Stimulated activated CD8-positive, alpha-beta memory T cell treated with anti-CD3 and anti-CD28 coated beads, Interleukin-2, amount 100 ng/mL, for 48 hours (primary cell): ENCODE measurements around the gene RAB9A.

Experiments used
- DNase-seq, 2 donors: peaks; one replicate each; pipeline ENCODE4 v3.0.0-alpha.2; 2020; ENCODE audit warnings: low read depth in 2 of 2

Gene RAB9A

DNA sequence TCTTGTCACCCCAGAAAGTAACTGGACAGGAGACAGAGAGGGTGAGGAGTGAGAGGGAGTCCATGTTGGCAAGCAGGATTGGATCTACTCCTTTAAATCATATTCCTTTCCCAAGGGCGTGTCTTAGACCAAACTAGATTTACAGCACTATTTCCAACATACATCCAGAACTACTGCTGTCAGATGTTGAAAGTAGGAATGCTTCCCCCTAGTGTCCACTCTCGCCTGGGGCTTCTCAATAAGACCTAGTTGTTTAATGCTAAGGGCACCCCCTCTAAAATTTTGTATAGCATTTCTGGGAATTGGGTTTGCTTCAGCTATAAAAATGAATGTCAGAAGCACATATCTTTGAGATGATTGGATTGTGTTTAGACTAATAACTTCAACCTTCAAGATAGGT, 58.9 kb downstream of the RAB9A start:
- DNase-seq = no peak

- no peak for DNase-seq
Observed at GRCh38 chrX:13748486-13748885, 59.6 kb downstream of the RAB9A start.

- no peak for DNase-seq
Observed at GRCh38 chrX:13750204-13750603, 61.3 kb downstream of the RAB9A start.

- DNase-seq = no peak
Observed at GRCh38 chrX:13750812-13751211, 61.9 kb downstream of the RAB9A start.

GRCh38 chrX:13752141-13752540, 63.2 kb downstream of the RAB9A start:
- no peak for DNase-seq

GRCh38 chrX:13752646-13753045, 63.7 kb downstream of the RAB9A start:
- DNase-seq = no peak

- no peak for DNase-seq
Observed at GRCh38 chrX:13754765-13755164, 65.8 kb downstream of the RAB9A start.

- no peak for DNase-seq
Observed at GRCh38 chrX:13755254-13755653, 66.3 kb downstream of the RAB9A start.

DNA sequence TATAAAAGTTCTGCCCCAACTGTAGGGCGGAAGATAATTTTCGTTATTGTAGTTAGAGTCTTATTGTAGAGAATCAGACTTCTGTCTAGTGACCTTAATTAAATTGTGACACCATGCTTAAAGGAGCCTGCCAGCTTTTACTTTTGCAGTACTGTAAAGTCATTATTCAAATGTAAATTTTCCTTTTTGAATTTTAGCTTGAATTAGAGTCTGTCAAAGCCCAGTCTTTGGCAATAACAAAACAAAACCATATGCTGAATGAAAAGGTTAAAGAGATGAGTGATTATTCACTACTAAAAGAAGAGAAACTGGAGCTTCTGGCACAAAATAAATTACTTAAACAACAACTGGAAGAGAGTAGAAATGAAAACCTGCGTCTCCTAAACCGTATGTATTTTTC, 67.5 kb downstream of the RAB9A start:
- no peak for DNase-seq

DNA sequence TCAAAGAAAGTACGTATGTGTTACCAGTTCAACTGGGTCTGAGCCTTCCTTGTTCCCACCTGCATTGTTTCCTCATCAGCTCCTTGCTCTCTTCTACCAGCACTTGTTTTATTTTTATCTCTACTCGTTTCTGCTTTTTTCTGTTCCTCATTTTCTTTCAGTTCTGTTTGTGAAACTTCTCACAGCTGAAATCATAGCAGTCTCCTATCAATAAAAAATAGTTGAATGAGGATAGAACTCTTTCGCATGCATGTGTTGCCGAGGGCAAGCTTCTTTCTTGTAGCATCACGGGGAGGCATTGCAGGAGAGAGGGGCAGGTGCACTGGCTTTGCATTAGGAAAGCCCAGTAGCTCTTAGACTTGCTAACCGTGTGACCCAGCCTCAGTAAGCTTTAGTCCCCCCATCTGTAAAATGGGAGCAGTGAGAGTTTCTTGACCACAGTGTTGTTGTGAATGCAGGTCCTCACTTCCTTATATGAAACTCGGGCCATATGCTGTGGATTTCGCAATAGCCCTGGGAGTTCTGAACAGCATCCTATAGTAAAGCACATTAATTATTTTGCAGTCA, 70.3 kb downstream of the RAB9A start:
- DNase-seq = no peak
